CD4-positive, alpha-beta T cell treated with Interleukin-17A for 1 hour (primary cell): ENCODE measurements around the gene COL18A1.
"Not testable (repeated sequence)": the region's sequence is repeated elsewhere in the genome, so short reads cannot be mapped to it uniquely, and the experiment has no call there.

Source experiments
- DNase-seq: peaks from one replicate; pipeline ENCODE4 v3.0.0-alpha.2; 2020

Gene COL18A1

DNA sequence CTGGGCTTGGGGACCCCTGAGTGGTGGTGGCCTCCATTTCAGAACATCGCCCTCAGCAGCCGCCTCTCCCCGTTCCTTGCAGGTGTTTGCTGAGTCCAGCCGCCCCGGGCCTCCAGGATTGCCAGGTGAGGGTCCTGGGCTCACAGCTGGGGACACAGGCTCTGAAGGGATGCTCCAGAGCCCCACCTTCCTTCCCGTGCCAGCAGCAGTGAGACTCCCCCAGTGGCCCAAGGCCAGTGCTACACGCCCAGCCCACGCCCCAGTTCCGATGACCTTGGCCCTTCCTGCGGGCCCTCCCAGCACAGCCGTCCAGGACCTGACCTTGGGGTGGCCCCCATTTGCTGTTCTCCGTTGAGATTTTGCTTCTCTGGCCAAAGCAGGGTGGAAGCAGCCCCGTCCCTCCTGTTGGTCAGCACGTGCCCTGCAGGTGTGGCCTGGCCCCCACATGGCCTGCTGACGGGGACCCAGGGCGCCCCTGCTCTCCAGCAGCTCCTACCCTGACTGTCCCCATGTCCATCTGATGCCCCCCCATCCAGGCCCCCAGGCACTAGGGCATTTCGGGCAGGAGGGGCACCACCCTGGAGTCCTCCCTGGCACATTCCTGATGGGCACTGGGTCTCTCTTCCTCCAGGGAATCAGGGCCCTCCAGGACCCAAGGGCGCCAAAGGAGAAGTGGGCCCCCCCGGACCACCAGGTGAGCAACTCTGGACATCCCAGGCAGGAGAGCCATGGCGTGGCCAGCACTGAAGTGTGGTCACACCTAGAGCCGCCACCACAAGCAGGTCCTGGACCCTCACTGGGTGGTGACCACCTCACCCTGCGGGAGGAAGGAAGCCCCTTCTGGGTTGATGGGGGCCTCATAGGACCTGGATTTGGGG is 92.2 kb downstream of the COL18A1 start:
- no peak for DNase-seq

DNA sequence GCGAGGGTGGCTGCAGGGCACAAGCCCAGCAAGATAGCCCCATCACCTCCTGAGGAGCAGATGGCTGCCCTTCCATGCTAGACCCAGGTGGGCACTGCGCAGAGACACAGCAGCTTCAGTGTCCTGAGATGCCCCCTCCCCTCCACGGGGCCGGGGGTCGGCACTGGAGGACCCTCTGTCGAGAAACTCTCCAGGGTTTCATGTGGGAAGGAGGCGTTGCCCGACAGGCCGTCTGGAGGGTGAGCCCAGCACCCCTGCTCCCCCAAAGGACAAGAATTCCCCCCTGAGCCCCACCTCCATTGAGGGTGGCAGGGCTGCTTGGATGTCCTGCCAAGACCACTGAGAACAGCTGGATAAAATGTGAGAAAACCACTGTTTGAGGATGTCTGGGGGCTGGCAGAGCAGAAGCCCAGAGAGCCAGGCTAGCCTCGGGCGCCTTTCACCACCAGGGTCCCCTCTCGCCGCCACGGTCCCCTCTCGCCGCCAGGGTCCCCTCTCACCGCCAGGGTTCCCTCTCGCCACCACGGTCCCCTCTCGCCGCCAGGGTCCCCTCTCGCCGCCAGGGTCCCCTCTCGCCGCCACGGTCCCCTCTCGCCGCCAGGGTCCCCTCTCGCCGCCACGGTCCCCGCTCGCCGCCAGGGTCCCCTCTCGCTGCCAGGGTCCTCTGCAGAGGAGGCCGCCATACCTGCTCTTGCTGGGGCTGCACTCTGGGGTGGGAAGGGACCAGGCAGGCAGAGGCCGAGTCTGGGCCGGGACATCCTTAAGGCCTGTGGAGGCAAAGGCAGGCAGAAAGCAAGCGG is 93.1 kb downstream of the COL18A1 start:
- DNase-seq = no peak

DNA sequence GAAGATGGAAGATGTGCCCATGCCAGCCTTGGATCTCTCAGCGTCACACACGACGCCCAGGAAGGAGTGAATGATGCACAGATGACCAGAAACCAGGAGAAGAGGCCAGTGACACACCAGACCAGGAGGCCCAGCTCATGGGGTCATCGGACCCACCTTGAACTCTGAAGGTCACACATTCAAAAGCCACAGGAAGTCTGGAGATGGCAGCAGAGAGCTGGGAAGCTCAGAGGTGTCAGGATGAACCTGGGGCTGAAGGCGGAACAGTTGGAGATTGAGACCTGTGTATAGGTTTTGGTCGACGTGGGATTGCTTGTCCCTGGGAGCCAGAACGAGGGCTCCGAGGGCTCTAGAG is 93.7 kb downstream of the COL18A1 start:
- no peak for DNase-seq

DNA sequence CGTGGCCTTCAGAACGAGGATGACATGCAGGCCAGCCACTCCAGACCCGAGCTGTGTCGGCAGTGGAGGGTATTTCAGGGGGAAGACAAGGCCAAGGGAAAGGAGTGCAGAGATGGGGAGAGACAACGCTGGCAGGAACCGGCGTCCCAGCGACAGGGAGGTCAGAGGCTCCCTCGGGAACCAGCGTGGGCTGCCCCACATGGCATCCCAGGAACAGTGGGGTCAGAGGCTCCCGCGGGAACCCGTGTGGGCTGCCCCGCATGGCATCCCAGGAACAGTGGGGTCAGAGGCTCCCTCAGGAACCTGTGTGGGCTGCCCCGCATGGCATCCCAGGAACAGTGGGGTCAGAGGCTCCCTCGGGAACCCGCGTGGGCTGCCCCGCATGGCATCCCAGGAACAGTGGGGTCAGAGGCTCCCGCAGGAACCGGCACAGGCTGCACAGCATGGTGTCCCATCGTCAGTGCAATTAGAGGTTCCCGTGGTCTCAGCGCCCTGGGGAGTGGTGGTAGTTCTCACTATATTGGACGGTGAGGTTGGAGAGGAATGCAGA is 94.3 kb downstream of the COL18A1 start:
- DNase-seq = no peak

DNA sequence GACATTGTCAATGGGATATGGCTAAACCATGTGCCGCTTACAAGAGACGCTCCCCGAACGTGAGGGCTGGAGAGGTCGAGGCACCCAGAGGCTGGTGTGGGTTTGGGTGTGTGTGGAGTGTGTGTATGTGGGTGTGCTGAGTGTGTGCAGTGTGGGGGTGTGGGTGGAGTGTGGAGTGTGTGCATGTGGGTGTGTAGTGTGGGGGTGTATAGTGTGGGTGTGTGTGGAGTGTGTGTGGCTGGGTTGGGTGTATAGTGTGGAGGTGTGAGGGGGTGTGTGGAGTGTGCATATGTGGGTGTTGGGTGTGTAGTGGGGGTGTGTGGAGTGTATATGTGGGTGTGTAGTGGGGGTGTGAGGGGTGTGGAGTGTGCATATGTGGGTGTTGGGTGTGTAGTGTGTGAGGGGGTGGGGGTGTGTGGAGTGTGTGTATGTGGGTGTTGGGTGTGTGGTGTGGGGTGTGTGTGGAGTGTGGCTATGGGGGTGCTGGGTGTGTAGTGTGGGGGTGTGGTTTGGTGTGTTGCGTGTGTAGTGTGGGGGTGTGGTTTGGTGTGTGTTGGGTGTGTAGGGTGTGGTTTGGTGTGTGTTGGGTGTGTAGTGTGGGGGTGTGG is 95.1 kb downstream of the COL18A1 start:
- no peak for DNase-seq

DNA sequence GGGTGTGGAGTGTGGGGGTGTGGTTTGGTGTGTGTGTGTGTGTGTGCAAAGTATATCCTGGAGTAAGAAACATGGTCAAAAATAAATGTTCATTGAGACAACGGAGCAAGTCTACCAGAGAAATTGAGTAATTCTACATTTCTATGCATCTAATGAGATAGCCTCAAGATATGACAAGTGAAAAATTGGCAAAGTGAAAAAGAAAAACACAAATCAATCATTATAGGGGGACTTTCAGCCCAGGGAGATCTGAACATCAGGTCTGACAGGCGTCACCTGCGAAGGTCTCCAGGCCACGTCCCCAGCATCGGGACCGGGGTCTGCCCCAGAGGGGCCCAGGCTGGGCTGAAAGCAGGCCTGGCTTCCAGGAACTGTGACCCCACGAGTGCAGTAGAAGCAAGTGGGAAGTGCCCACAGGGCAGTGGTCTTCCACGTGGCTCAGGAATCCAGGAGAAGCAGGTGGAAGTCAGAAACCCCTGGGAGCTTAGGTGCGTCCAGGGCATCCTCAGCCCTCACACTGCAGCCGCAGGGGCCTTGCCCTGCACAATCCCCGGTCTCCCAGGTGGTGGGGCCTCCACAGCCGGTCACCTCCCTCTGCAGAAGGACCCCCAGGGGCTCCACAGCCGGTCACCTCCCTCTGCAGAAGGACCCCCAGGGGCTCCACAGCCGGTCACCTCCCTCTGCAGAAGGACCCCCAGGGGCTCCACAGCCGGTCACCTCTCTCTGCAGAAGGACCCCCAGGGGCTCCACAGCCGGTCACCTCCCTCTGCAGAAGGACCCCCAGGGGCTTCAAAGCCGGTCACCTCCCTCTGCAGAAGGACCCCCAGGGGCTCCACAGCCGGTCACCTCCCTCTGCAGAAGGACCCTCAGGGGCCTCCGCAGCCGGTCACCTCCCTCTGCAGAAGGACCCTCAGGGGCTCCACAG is 96.4 kb downstream of the COL18A1 start:
- not testable (repeated sequence) for DNase-seq

DNA sequence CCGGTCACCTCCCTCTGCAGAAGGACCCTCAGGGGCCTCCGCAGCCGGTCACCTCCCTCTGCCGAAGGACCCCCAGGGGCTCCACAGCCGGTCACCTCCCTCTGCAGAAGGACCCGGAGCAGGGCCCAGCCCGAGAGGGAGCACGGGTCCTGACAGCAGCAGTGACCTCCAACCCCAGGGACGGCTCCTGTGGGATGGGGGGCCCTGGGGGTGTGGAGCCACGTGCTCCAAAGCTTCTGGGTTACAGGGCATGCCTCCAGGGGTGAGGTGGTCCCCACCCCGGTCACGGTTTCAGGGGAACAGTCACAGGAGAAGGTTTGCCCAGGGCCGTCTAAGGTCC is 97.0 kb downstream of the COL18A1 start:
- no peak for DNase-seq

DNA sequence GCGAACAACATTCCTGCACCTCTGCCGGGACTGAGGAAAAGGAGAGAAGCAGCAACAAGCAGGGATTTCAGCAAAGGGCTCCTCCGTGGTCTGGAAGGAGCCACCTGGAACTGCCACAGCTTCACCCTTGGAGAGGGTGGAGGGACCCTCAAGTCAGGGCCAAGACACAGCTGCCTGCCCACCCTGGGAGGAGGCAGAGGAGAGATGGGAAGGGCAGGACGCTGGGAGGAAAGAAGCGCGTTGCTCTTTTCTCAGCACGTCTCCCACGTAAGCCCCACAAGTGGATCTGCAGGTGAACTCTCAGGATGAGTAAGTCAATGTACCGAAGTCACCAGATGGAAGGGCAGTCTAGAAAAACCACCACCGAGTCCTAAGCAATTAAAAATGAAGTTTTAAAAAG is 97.6 kb downstream of the COL18A1 start:
- DNase-seq = no peak

DNA sequence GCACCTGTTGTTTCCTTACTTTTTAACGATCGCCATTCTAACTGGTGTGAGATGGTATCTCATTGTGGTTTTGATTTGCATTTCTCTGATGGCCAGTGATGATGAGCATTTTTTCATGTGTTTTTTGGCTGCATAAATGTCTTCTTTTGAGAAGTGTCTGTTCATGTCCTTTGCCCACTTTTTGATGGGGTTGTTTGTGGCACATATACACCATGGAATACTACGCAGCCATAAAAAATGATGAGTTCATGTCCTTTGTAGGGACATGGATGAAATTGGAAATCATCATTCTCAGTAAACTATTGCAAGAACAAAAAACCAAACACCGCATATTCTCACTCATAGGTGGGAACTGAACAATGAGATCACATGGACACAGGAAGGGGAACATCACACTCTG is 98.3 kb downstream of the COL18A1 start:
- not testable (repeated sequence) for DNase-seq

DNA sequence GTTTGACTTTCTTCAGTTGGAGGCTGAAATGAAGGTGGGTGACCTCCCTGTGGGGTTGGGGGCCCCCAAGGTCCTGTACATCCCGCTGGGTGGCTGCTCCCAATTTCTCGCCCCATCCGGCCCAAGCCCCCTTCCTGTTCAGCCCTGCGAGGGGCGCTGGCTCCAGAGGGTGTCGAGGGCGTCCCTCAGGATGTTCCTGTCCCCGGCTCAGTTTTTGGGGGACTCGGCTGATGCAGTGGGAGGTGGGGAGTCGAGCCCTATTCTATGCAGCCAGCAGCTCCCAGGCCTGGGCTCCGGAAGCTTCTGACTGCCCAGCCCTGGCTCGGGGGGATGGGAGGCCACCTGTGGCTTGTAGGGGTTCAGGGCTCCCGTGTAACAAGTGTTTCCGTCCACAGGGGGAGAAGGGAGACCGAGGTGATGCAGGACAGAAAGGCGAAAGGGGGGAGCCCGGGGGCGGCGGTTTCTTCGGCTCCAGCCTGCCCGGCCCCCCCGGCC is 99.1 kb downstream of the COL18A1 start:
- DNase-seq = no peak

DNA sequence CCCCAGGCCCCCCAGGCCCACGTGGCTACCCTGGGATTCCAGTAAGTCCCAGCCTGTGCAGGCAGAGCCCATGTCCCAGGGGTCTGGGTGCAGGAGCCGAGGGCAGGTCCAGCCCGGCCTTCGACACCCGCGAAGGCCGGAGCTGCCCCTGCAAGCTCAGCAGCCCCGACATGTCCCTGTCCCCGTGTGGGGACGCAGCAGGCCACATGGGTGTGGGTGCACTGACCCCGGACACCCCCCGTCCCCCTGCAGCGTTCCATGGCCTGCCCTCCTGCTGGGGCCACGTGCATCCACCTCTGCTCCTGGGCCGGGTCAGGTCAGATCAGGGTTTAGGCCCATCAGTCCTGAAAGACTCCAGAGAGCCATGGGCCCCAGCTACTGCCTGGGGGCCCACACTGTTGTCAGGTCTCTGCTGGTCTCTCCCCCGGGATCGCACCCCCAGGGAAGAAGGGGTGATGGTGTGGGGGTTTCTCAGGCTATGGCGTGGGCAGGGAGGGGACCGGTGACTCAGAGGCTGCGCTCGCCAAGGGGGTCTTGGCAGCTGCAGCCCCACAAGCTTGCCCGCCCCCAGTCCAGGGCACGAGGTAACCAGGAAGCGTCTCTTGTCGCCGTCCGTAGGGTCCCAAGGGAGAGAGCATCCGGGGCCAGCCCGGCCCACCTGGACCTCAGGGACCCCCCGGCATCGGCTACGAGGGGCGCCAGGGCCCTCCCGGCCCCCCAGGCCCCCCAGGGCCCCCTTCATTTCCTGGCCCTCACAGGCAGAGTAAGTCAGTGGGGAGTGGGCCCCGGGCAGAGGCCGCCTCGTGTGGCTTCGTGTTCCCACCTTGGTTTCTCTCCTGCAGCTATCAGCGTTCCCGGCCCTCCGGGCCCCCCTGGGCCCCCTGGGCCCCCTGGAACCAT is 99.8 kb downstream of the COL18A1 start:
- no peak for DNase-seq

DNA sequence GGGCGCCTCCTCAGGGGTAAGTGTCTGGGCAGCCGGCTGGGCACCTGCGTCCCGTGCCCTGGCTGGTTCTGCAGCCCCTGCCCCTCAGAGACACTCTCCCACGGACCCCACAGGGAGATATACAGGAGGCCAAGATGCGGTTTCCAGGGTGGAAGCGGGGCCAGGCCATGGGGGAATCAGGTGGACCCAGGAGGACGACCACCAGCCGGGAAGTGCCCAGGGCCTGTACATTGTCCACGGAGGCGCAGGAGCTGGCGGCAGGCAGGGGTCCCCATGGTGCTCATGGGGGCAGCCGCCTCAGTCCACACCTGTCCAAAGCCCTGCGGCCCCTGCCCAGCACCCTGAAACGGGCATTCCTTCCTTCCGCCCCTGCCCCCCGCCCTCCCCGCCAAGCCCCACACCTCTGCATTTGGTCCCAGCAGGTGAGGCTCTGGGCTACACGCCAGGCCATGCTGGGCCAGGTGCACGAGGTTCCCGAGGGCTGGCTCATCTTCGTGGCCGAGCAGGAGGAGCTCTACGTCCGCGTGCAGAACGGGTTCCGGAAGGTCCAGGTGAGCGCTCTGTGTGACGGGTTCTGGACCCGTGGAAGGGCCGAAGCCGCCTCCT is 100.6 kb downstream of the COL18A1 start:
- no peak for DNase-seq

DNA sequence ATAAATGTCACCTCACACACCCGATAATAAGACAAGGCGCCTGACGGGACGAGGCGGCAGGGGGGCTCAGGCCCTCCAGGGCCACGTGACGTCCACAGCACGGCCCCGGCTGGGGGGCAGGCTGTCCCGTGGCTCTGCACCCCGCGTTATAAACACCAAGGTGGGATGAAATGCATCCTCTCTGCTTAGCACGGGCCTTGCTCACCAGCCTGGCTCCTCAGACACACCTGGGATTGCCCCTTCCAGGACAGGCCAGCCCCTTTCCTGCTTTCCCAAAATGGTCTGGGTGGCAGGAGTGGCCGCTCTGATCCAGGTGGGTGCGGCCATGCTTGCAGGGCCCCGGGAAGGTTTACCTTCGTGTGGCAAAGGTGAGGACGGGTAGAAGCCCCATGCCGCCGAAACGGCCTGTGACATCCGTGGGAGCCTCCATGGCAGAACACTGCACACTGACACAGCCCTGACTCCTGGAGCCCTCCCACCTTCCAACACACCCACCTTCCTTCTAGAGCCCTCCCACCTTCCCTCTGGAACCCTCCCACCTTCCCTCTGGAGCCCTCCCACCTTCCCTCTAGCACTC is 101.4 kb downstream of the COL18A1 start:
- no peak for DNase-seq

DNA sequence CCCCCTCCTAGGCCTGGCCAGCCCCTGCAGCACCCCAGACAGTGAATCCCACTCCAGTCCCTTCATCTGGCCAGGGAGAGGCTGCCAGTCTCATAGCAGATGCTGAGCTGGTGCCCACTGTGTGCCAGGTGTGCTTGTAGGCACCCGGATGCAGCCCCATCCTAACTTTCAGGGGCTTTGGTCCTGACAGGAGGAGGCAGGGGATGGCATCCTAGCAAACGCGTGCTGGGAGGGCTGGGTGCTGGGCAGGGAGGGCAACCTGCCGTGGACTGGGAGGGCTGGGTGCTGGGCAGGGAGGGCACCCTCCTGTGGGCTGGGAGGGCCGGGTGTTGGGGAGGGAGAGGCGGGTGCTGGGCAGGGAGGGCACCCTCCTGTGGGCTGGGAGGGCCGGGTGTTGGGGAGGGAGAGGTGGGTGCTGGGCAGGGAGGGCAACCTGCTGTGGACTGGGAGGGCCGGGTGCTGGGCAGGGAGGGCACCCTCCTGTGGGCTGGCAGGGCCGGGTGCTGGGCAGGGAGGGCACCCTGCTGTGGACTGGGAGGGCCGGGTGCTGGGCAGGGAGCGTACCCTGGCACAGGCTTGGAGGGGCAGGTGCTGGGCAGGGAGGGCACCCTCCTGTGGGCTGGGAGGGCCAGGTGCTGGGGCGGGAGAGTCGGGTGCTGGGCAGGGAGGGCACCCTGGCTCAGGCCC is 102.0 kb downstream of the COL18A1 start:
- DNase-seq = no peak

DNA sequence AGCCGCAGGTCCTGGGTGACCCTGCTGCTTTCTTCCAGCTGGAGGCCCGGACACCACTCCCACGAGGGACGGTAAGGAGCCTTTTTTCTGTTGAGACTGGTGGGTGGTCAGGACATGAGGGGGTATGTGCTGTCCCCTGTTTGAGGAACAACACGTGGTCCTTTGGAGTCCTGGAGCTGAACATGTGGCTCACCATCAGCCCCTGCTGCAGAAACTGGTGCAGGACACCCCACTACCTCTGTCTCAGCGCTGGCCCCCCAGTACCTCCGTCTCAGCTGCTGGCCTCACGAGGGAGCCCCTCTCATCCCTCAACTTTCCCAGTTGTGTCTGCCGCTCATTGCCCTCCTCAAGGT is 102.5 kb downstream of the COL18A1 start:
- no peak for DNase-seq

DNA sequence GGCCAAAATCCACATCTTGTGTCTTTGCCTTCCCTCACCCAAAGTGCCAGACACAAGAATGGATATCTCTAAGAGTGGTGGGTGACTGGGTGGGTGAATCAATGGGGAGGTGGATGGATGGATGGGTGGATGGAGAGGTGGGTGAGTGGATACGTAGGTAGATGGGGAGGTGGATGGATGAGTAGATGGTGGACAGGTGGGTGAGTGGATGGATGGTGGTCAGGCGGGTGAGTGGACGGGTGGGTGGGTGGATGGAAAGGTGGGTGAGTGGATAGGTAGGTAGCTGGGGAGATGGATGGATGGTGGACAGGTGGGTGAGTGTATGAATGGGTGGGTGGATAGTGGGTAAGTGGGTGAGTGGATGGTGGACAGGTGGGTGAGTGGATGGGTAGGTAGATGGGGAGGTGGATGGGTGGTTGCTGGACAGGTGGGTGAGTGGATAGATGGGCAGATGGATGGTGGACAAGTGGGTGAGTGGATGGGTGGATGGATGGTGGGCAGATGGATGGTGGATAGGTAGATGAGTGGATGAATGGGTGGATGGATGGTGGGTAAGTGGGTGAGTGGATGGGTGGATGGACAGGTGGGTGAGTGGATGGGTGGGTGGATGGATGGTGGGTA is 103.0 kb downstream of the COL18A1 start:
- DNase-seq = no peak

DNA sequence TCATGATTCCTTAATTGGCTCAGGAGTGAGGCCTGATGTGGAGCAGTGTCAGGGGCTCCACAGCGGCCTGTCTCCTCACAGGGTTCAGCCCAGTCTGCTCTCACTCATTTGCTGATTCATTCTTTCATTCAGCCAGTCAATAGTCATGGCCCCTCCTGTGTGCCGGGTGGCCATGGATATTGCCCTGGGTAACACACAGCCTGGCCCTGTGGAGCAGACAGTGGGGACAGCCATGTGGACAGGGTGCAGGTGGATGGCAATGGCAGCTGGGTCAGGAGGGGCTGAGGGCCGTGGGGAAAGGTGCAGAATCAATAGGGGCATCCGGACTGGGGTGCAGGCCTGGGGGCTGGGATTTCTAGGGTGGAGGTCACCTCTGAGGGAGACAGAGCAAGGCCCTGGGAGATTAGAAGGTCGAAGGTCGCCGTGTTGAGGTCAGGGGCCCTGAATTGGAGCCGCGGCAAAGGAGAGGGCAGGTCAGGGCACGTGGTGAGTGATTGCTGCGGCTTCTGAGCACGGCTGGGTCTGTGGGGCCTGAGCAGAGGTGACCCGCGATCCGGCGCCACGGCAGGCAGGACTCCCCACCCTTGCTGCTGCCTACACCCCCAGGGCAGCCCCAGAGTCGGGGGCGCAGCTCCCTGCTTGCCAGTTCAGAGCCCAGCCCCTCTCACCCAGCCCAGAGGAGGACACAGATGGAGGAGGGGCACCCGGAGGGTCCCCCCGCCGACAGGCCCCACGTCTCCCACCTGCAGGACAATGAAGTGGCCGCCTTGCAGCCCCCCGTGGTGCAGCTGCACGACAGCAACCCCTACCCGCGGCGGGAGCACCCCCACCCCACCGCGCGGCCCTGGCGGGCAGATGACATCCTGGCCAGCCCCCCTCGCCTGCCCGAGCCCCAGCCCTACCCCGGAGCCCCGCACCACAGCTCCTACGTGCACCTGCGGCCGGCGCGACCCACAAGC is 103.9 kb downstream of the COL18A1 start:
- DNase-seq = no peak
